ENCODE results near the gene TCAF1.

- TF ChIP-seq POLR2A (IDR thresholded peaks at IDR 0.05) (no peak), CTCF (IDR thresholded peaks at IDR 0.05) (no peak)
Measured at GRCh38 chr7:143901332-143901667, 676 bp downstream of the TCAF1 start.
